HepG2 (cell line): ENCODE results near the gene CERS6. TPM values are rescaled to one million over a fixed set of nuclear protein-coding genes. Genes with fewer than 3 reads are reported as not detected.

Source experiments
- ATAC-seq: fragments of 200-7000 bp; cut with Tn5 transposase; 3 replicates; pipeline ENCODE4 v1.9.1; 2020; ENCODE audit warnings: mild to moderate bottlenecking, moderate library complexity
- BruUV-seq: library from RNA; stranded (reverse); fragments of 400-500 nt; replicated peaks from 2 replicates; lab custom pipeline; 2021; lab: Mats Ljungman, UMichigan
- CTCF ChIA-PET: fragments of 300-600 bp; formaldehyde crosslinking; extraction: SDS; loops from one replicate; lab custom pipeline; 2021; ENCODE audit warnings: low total read pairs, inconsistent platforms, low intra/inter-chr PET ratio; lab: Yijun Ruan, JAX
- POLR2A ChIA-PET: fragments of 350-600 bp; sonication (Branson Sonifier 250); formaldehyde crosslinking; loops from one replicate; lab custom pipeline; 2020; ENCODE audit warnings: antibody characterized with exemption, inconsistent platforms; lab: Yijun Ruan, JAX
- DNase-seq: peaks from one replicate; pipeline ENCODE4 v3.0.0-alpha.2; 2015; ENCODE audit warnings: low spot score
- FAIRE-seq: peaks from 3 replicates; lab custom pipeline; 2011; peaks lifted over from hg19 to GRCh38; lab: Jason Lieb, UNC
- H2AFZ ChIP-seq: one replicate; pipeline ENCODE4 v1.6.1; 2011; ENCODE audit warnings: low read length, inconsistent platforms
- H3K27ac ChIP-seq: fragments of 300-600 bp; 3 replicates; pipeline ENCODE4 v1.8.0; 2011; ENCODE audit warnings: mixed run types, mild to moderate bottlenecking, mixed read lengths, low read length, inconsistent platforms; ENCODE audit not compliant: insufficient read depth; ENCODE audit errors: extremely low read length
- H3K27me3 ChIP-seq, 2 experiments: fragments of 200-600 bp in 1 of 2; 2 replicates in 1 of 2; 3 replicates in 1 of 2; pipeline versions ENCODE4 v1.6.0 to v1.8.0; 2011; ENCODE audit warnings: low read length in 2 of 2, mild to moderate bottlenecking in 2 of 2, moderate library complexity in 2 of 2, inconsistent platforms in 1 of 2; ENCODE audit not compliant: insufficient read depth in 2 of 2, control insufficient read depth in 1 of 2
- H3K36me3 ChIP-seq, 2 experiments: fragments of 200-600 bp in 1 of 2; replicated peaks in 1 of 2; 2 replicates in 1 of 2; 3 replicates in 1 of 2; pipeline versions ENCODE4 v1.5.1 to v1.8.0; 2011; ENCODE audit warnings: low read length in 2 of 2, inconsistent platforms in 1 of 2; ENCODE audit not compliant: insufficient read depth in 2 of 2, control insufficient read depth in 1 of 2
- H3K4me1 ChIP-seq: 2 replicates; pipeline ENCODE4 v1.5.1; 2012; ENCODE audit warnings: low read length, inconsistent platforms; ENCODE audit not compliant: insufficient read depth
- H3K4me2 ChIP-seq: 2 replicates; pipeline ENCODE4 v1.6.0; 2011; ENCODE audit warnings: low read depth, low read length, inconsistent platforms
- H3K4me3 ChIP-seq, 3 experiments: fragments of 200-600 bp in 1 of 3; sonication (generic), shearing (Covaris generic) in 1 of 3; replicated peaks in 1 of 3; 2 replicates each; pipeline ENCODE4 v1.5.1; 2011 to 2016; ENCODE audit warnings: low read length in 3 of 3, inconsistent platforms in 2 of 3, low read depth in 2 of 3, mild to moderate bottlenecking in 2 of 3, control low read depth in 1 of 3, mixed read lengths in 1 of 3; ENCODE audit not compliant: insufficient read depth in 1 of 3
- H3K79me2 ChIP-seq: one replicate; pipeline ENCODE4 v1.6.1; 2011; ENCODE audit warnings: low read length, inconsistent platforms; ENCODE audit not compliant: insufficient read depth
- H3K9ac ChIP-seq: 2 replicates; pipeline ENCODE4 v1.6.0; 2011; ENCODE audit warnings: mild to moderate bottlenecking, low read depth, low read length, inconsistent platforms; ENCODE audit not compliant: insufficient read depth
- H3K9me3 ChIP-seq: 2 replicates; pipeline ENCODE4 v1.5.1; 2012; ENCODE audit warnings: mild to moderate bottlenecking, low read length
- H4K20me1 ChIP-seq: 2 replicates; pipeline ENCODE4 v1.6.0; 2011; ENCODE audit warnings: inconsistent platforms, mild to moderate bottlenecking, low read length, moderate library complexity; ENCODE audit not compliant: insufficient read depth
- CAMTA2 ChIP-seq: sonication (generic); formaldehyde crosslinking; IDR thresholded peaks from 2 replicates; pipeline ENCODE4 v1.4.0; 2020; ENCODE audit warnings: mild to moderate bottlenecking, missing genetic modification reagents, borderline replicate concordance
- CENPT ChIP-seq: sonication (generic); formaldehyde crosslinking; IDR thresholded peaks from 2 replicates; pipeline ENCODE4 v1.8.0; 2022; ENCODE audit warnings: low read depth, mild to moderate bottlenecking, moderate library complexity, missing genetic modification reagents
- ELF4 ChIP-seq: sonication (generic); formaldehyde crosslinking; IDR thresholded peaks from 2 replicates; pipeline ENCODE4 v1.5.0; 2020; ENCODE audit warnings: missing genetic modification reagents, mild to moderate bottlenecking, moderate library complexity, borderline replicate concordance
- FIP1L1 ChIP-seq: fragments of 200-400 bp; formaldehyde crosslinking; IDR thresholded peaks from 2 replicates; pipeline ENCODE4 v1.6.1; 2018; ENCODE audit warnings: low read depth, mild to moderate bottlenecking, low read length, moderate library complexity, borderline replicate concordance; ENCODE audit not compliant: insufficient read depth
- KMT2A ChIP-seq: sonication (generic); formaldehyde crosslinking; IDR thresholded peaks from 2 replicates; pipeline ENCODE4 v1.4.0; 2020; ENCODE audit warnings: missing genetic modification reagents
- MLLT10 ChIP-seq: sonication (generic); formaldehyde crosslinking; IDR thresholded peaks from 2 replicates; pipeline ENCODE4 v1.4.0; 2020; ENCODE audit warnings: missing genetic modification reagents
- NFYC ChIP-seq: IDR thresholded peaks from 2 replicates; pipeline ENCODE4 v1.6.1; 2016; ENCODE audit warnings: missing genetic modification reagents, missing compliant biosample characterization
- NR0B2 ChIP-seq: sonication (generic); formaldehyde crosslinking; IDR thresholded peaks from 2 replicates; pipeline ENCODE4 v1.4.0; 2020; ENCODE audit warnings: mild to moderate bottlenecking, missing genetic modification reagents
- PCBP1 ChIP-seq: fragments of 200-400 bp; formaldehyde crosslinking; IDR thresholded peaks from 2 replicates; pipeline ENCODE4 v1.6.1; 2017; ENCODE audit warnings: mild to moderate bottlenecking, low read depth, low read length, borderline replicate concordance
- SMAD3 ChIP-seq: sonication (generic); formaldehyde crosslinking; IDR thresholded peaks from 2 replicates; pipeline ENCODE4 v1.4.0; 2020; ENCODE audit warnings: missing genetic modification reagents
- ZNF616 ChIP-seq: sonication (generic); formaldehyde crosslinking; IDR thresholded peaks from 2 replicates; pipeline ENCODE4 v1.5.0; 2020; ENCODE audit warnings: low read depth, mild to moderate bottlenecking, missing genetic modification reagents
- ZNF776 ChIP-seq: sonication (generic); formaldehyde crosslinking; IDR thresholded peaks from 2 replicates; pipeline ENCODE4 v1.4.0; 2020; ENCODE audit warnings: mild to moderate bottlenecking, missing genetic modification reagents
- whole genome bisulfite sequencing: methylation state at CpG from one replicate; pipeline ENCODE4 v1.1.6; 2017; ENCODE audit warnings: low lambda C conversion rate; 5-methylcytosine and 5-hydroxymethylcytosine counted together
- in situ Hi-C: cut with HindIII; loops from 2 replicates; pipeline ENCODE4 v1.10.0; 2017; ENCODE audit warnings: low pct_unique_long_range_greater_than_20kb; ENCODE audit not compliant: extremely low pct_ligation_motif_present
- intact Hi-C: fragments of 100-400 bp; cut with micrococcal nuclease; formaldehyde crosslinking; loops from one replicate; pipeline ENCODE4 v1.10.0; 2022; ENCODE audit not compliant: unreplicated experiment
- polyA plus RNA-seq, 8 experiments: library from polyadenylated mRNA; depleted of rRNA in 3 of 8; stranded (reverse) in 7 of 8; unstranded in 1 of 8; fragments of >200 nt; fragmentation: Illumina TruSeq in 4 of 8; extraction: Trizol in 4 of 8; gene quantifications; 2 replicates each; pipeline versions ENCODE4 v1.2.1 to v1.2.3, GENCODE V29; 2011 to 2016; ENCODE audit warnings: low read depth in 4 of 8, missing spikeins in 1 of 8, mixed read lengths in 1 of 8; ENCODE audit not compliant: insufficient read depth in 1 of 8
- total RNA-seq, 5 experiments: library from RNA; depleted of rRNA; stranded (reverse); fragments of >200 nt; fragmentation: Illumina TruSeq; extraction: Trizol; gene quantifications; 2 replicates each; pipeline ENCODE4 v1.2.3, GENCODE V29; 2016; ENCODE audit warnings: low read depth in 1 of 5
- TF ChIP-seq, protein P1 (sequence below): sonication (generic); formaldehyde crosslinking; IDR thresholded peaks from 2 replicates; pipeline ENCODE4 v1.5.0; 2020; ENCODE audit warnings: missing genetic modification reagents, mild to moderate bottlenecking, borderline replicate concordance
- TF ChIP-seq, protein P2 (sequence below): IDR thresholded peaks from 2 replicates; pipeline ENCODE4 v1.6.1; 2016; ENCODE audit warnings: control low read depth

CERS6 gene
- total and polyA plus RNA-seq, 2 of the 13 experiments (the other 11 are each of a cell fraction or from before 2014, with no cell fraction given) = 10.1 to 20.3 TPM

DNA sequence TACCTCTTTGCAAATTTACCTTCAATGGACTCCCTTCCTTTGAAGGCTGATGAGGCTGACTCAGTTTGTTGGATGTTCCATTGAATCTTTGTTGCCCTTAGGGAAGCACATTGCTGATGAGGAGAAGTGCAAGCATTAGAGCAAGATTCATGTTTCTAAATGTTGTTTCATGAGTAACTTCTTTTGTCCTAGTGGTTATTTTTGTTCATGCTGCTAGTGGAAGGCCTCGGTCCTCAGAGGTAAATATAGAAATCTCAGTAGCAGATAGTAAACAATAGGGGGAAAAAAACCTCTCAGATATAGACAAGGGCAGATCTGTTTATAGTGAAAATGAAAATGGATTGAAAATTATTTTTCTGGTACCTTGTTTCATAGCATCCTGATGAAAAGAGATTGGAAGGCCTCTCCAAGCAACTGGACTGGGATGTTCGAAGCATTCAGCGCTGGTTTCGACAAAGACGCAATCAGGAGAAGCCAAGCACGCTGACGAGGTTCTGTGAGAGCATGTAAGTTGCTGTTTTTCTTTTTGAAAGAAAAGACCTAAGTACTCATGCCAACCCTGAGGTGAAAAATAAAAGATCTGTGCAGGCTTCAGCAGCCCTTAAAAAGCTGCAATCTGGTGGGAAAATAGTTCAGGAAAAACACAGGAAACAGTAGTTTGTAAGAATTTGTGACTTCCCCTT, 104.9 kb downstream of the CERS6 start:
- no peaks in the 10 kb centered on the region for H3K79me2 ChIP-seq
- intact Hi-C loops (no loop called here), in situ Hi-C loops (no loop called here)
- no peaks in the 10 kb centered on the region for H3K4me1 ChIP-seq
- no peaks in the 10 kb centered on the region for H3K27me3 ChIP-seq
- FAIRE-seq (no peak), ATAC-seq (no peak), DNase-seq (no peak)
- TF ChIP-seq SMAD3 (CRISPR knock-in tag) = no peak
- TF ChIP-seq NFYC (CRISPR knock-in tag) = no peak
- no peak for TF ChIP-seq CAMTA2 (CRISPR knock-in tag)
- TF ChIP-seq ZNF776 = no peak
- no peak for TF ChIP-seq ELF4 (CRISPR knock-in tag)
- TF ChIP-seq ZNF616 = no peak
- TF ChIP-seq NR0B2 (CRISPR knock-in tag) = no peak
- TF ChIP-seq, protein P1, sequence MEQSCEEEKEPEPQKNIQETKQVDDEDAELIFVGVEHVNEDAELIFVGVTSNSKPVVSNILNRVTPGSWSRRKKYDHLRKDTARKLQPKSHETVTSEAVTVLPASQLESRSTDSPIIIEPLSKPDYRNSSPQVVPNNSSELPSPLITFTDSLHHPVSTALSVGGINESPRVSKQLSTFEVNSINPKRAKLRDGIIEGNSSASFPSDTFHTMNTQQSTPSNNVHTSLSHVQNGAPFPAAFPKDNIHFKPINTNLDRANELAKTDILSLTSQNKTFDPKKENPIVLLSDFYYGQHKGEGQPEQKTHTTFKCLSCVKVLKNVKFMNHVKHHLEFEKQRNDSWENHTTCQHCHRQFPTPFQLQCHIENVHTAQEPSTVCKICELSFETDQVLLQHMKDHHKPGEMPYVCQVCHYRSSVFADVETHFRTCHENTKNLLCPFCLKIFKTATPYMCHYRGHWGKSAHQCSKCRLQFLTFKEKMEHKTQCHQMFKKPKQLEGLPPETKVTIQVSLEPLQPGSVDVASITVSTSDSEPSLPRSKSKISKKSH = no peak
- no peak for TF ChIP-seq MLLT10 (CRISPR knock-in tag)
- no peak for TF ChIP-seq KMT2A (CRISPR knock-in tag)
- no peak for TF ChIP-seq CENPT (CRISPR knock-in tag)
- TF ChIP-seq FIP1L1 = no peak
- no peak for TF ChIP-seq PCBP1
- TF ChIP-seq, protein P2, sequence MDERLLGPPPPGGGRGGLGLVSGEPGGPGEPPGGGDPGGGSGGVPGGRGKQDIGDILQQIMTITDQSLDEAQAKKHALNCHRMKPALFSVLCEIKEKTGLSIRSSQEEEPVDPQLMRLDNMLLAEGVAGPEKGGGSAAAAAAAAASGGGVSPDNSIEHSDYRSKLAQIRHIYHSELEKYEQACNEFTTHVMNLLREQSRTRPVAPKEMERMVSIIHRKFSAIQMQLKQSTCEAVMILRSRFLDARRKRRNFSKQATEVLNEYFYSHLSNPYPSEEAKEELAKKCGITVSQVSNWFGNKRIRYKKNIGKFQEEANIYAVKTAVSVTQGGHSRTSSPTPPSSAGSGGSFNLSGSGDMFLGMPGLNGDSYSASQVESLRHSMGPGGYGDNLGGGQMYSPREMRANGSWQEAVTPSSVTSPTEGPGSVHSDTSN = no peak
- no peaks in the 10 kb centered on the region for H3K9me3 ChIP-seq
- no peak overlapping the region for H2AFZ ChIP-seq
- ChIA-PET POLR2A (no interaction called here), CTCF (no interaction called here)
- H4K20me1 ChIP-seq = no peaks in the 10 kb centered on the region
- H3K9ac ChIP-seq = no peak overlapping the region
- H3K4me2 ChIP-seq = no peak overlapping the region
- H3K4me3 ChIP-seq = no peak overlapping the region
- BruUV-seq = no TSS peak
- peaks cover 7 to 30% of the 10 kb centered on the region in 2 experiments for H3K36me3 ChIP-seq
- no peak overlapping the region for H3K27ac ChIP-seq
- 97% methylated on average over 7 of the region's 7 CpGs for WGBS
